Measurements from ENCODE around the gene ITGA3.
A peak's percentile ranks its signal among the peaks of the same experiment; 100 is the strongest.

ITGA3 gene

DNA sequence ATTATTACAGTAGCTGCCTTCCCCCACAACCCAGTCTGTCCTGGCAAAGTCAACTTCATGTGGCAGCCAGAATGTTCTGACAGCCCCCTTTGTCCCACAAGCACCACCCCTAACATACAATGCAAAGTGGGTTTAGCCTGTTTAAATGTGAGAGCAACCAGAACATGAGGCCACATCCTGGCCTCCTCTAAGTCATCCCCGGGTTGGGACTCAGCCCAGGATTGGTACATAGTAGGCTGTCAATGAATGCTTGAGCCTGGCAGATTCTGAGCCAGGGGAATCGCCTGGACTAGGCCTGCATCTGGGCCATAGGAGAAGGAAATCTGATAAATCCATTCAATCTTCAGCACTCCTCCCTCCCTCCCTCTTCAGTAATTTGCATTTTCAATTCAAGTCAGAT, 4.3 kb upstream of the ITGA3 start:
- TF ChIP-seq, protein P1, sequence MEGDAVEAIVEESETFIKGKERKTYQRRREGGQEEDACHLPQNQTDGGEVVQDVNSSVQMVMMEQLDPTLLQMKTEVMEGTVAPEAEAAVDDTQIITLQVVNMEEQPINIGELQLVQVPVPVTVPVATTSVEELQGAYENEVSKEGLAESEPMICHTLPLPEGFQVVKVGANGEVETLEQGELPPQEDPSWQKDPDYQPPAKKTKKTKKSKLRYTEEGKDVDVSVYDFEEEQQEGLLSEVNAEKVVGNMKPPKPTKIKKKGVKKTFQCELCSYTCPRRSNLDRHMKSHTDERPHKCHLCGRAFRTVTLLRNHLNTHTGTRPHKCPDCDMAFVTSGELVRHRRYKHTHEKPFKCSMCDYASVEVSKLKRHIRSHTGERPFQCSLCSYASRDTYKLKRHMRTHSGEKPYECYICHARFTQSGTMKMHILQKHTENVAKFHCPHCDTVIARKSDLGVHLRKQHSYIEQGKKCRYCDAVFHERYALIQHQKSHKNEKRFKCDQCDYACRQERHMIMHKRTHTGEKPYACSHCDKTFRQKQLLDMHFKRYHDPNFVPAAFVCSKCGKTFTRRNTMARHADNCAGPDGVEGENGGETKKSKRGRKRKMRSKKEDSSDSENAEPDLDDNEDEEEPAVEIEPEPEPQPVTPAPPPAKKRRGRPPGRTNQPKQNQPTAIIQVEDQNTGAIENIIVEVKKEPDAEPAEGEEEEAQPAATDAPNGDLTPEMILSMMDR (conservative IDR thresholded peaks at IDR 0.05; ENCODE audit: low read depth, low read length), result no peak
- DNase-seq (ENCODE audit: low read depth), result no peak
- no peak overlapping the region for H3K4me3 ChIP-seq (ENCODE audit: low read depth, low read length)

DNA sequence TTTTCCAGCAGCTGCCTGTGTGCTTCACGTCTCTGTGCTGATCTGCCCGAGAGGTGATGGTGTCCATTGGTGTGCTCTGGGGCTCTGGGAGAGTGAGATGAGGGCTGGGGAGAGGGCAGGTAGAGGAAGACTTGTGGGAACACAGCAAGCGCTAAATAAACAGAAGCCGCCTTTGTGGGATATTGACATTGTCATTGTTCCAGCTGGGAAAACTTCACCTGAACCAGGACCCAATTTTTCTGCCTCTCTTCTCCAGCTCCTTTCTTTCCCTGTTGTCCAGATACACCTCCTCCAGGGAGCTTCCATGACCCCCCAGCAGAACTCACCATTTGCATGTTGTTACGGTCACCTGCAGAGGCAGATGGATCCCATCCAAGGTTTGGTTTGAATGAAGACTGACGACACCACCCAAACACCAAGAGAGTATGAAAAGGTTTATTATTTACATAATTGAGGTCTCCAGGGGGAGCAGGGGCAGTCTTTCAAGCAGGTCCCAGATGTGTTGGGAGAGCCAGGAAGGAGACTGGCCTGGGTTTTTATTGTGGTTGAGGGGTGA, 3.6 kb upstream of the ITGA3 start:
- no peak for DNase-seq (ENCODE audit: low read depth)
- TF ChIP-seq, protein P1 (conservative IDR thresholded peaks at IDR 0.05; ENCODE audit: low read depth, low read length), result no peak
- no peak overlapping the region for H3K4me3 ChIP-seq (ENCODE audit: low read depth, low read length)

DNA sequence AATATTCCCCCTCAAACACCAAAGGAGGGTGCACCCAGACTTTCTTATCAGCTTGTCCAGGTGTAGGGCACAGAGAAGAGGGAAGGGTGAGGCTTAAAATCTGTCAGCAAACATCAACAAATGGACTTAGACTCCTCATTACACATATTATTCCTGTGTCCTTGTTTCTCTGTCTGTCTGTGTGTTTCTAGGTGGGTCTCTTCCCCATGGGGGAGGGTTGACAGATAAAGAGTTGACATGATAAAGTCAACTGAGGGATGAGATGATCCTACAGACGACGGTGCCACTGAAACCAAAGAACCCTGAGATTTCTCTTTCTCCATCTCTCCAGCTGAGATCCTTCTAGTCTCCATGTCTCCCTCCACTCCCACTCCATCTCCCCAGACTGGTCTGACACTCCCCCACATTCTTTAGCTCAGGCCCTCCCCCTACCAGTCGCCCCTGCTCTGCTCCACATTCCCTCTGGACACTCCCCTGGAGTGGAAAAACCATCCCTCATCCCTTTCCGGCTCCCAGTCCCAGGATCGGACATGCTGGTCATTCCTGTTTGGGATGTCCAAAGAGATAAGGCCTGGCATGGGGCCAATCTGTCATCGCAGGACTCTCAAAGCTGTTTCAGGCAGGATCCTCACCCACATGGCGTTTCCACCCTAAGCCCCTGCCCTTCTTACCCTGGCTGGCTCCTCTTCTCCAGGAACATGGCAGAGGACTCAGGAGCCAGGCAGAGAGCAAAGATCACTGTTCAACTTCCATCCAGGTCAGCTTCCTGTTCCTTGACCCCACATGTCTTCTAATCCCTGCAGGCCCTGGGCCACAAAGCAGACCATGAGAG, 2.9 kb upstream of the ITGA3 start:
- TF ChIP-seq, protein P1 (conservative IDR thresholded peaks at IDR 0.05; ENCODE audit: low read depth, low read length), result no peak
- H3K4me3 ChIP-seq (ENCODE audit: low read depth, low read length), result no peak overlapping the region
- no peak for DNase-seq (ENCODE audit: low read depth)

DNA sequence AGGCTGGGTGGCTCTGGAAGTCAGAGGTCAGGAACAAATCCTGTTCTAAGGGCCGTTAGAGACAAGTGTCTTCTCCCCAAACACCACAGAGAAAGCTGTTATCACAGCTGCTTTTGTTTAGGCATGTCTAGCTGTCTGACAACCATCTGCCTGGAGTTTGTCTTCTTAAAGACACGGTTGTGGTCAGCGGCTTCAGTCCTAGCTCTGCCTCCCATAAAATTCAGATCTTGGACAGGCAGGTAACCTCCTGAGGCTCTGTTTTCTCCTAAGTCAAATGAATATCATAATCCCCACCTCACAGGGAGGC, 2.3 kb upstream of the ITGA3 start:
- TF ChIP-seq, protein P1 (conservative IDR thresholded peaks at IDR 0.05; ENCODE audit: low read depth, low read length), result no peak
- peak; percentile 48 for DNase-seq (ENCODE audit: low read depth)
- H3K4me3 ChIP-seq (ENCODE audit: low read depth, low read length), result no peak overlapping the region

DNA sequence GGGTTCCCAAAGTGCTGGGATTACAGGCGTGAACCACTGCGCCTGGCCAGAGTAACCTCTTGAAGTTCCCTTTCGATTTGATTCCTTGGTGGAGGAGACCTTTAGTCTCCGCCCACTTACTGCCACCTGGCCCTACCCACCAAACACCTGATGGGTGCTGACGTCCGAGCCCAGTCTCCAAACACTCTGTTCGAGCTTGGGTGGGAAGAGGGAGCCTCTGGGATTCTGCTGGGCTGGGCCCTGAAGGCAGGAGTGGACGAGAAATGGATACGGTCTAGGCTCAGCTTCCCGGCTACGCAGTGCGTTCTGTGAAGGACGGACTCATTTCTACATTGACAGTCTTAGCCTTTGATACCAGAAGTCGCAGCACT, 870 bp upstream of the ITGA3 start:
- TF ChIP-seq, protein P1 (conservative IDR thresholded peaks at IDR 0.05; ENCODE audit: low read depth, low read length), result no peak
- H3K4me3 ChIP-seq (ENCODE audit: low read depth, low read length), result peak overlapping the region; percentile 78
- DNase-seq (ENCODE audit: low read depth), result no peak

DNA sequence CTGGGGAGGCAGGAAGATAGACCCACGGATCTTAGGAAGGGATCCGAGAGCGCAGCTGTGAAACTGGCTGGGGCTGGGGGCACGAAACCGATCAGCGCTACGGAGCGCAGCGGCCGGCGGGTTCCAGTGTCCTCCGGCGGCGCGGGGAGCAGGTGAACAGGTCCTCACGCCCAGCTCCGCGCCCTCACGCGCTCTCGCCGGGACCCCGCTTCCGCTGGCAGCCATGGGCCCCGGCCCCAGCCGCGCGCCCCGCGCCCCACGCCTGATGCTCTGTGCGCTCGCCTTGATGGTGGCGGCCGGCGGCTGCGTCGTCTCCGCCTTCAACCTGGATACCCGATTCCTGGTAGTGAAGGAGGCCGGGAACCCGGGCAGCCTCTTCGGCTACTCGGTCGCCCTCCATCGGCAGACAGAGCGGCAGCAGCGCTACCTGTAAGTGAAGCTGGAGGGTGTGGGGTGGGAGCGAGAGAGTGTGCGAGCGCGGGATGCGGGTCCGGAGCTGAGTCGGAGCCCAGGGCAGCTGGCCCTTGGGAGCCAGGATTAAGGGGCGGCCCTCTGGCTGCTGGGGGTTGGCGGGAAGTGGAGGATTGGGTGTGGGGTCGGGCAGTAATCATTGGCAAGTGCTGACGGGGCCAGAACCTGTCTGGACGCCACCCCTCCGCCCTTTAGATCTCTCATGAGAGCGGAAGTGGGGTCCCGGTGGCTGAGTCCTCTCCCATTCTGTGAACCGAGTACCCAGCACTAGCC, 479 bp downstream of the ITGA3 start:
- peak; percentile 78 for DNase-seq (ENCODE audit: low read depth)
- TF ChIP-seq, protein P1 (conservative IDR thresholded peaks at IDR 0.05; ENCODE audit: low read depth, low read length), result peak; percentile 66
- peak overlapping the region; percentile 78 for H3K4me3 ChIP-seq (ENCODE audit: low read depth, low read length)
